HG03442 (cell line): ENCODE measurements around the gene PLXNB1.

Experiments
- ATAC-seq: cut with Tn5 transposase; IDR thresholded peaks from one replicate; pipeline ENCODE4 v1.9.1; 2021; ENCODE audit warnings: mild to moderate bottlenecking, moderate library complexity; ENCODE audit not compliant: unreplicated experiment

PLXNB1 gene

DNA sequence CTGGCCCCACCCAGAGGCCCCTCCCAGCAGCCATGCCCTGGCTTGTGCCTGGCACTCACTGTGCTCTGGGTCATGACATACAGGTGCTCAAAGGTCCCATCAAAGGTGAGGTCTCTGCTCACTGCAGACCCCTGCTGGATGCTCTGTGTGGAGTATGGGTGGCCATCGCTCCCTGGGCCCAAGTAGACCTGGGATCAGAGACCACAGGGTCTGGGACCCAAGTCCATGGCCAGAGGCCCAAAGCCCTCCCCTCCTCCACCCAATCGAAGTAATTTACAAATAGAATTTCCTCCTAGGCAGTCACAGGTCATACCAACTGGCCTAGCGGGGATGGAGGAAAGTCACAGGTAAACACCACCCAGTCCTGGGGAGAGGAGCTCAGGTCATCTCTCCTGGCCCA lies 7.6 kb downstream of the PLXNB1 start:
- no peak for ATAC-seq

GRCh38 chr3:48420561-48420960 lies 9.3 kb downstream of the PLXNB1 start:
- no peak for ATAC-seq

DNA sequence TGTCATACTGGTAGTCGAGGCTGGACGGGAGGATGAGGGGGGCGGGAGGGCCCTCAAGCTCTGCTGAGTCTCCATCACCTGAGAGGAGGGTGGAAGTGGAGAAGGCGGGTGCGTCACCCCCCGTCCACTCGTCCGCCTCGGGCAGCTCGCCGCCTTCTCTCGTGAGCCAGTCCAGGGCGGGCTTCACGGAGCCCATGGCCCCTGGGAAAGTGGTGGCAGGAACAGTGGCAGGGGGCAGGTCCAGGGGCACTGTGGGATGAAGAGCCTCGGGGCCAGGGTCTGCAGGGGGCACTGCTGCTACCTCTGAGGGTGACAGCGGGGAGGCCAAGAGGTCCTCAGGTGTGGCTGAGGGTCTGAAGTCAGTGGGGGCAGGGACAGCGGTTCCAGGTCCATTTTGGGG lies 10.3 kb downstream of the PLXNB1 start:
- ATAC-seq = no peak

GRCh38 chr3:48419149-48419548 lies 10.7 kb downstream of the PLXNB1 start:
- no peak for ATAC-seq

GRCh38 chr3:48418651-48419050 lies 11.2 kb downstream of the PLXNB1 start:
- ATAC-seq = no peak

DNA sequence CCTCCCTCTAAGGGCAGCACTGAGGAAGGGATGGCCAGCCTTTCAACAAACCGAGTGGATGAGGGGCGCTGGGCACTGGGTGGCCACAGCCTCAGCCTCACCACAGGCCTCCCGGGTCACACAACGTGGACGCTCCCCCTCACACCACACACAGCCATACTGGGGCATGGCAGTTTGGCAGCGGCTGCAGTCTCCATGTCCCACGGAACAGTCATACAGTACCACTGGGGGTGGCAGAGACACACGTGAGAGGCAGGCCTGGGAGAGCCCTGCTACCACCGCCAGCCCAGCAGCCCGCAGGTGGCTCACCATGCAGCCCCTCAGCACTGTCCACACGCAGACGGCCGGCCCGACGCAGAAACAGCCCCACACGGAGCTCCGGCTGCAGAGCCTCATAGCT lies 11.7 kb downstream of the PLXNB1 start:
- no peak for ATAC-seq

GRCh38 chr3:48417529-48418108 lies 12.3 kb downstream of the PLXNB1 start:
- no peak for ATAC-seq

GRCh38 chr3:48416546-48416945 lies 13.3 kb downstream of the PLXNB1 start:
- no peak for ATAC-seq

DNA sequence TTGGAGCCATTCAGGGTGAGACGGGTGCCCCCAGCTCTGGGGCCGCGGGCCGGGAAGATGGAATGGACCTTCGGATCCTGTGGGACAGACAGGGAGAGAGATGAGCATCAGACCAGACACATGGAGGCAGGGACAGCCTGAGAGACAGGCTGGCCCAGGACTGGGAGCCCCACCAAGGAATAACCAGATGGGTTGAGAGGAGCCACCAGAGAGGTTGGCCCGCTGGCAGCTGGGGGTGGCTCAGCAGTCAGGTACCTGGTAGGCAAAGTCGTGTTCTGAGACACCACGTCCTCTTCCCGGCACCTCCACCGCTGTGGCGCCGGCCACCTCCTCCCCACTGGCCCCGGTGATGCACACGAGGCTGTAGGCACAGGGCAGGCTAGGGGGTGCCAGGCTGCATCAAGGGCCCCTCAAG lies 13.8 kb downstream of the PLXNB1 start:
- ATAC-seq = no peak

DNA sequence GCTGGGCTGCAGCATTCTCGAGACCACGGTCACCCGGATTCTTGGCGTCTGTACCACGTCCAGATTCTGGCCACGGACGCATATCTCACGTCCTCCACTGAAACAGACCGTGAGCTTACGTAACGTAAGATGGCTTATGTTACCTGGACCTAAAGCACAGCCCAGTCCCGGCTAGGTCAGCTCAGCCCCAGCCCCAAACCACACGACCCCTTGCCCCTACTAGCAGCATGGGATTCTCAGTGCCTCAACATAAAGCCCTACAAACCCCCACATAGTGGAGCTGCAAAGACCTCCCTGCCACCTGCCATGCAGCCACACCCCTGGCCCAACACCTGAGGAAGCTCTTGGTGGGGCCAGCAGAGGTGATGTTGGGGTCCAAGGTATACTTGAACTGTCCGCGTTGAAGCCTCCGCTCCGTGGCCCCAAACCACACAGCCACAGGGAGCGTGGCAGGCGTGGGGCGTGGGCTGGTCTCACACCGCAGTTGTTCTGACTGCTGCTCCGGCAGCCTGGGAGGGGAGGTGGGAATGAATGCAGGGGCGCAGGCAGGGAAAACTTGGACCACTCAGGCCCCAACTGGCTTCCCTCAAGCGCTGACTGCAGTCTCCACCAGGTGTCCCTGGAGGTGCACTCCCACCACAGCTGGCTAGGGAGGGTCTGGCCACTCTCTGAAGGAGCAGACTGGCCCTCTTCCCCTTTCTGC lies 14.5 kb downstream of the PLXNB1 start:
- no peak for ATAC-seq

DNA sequence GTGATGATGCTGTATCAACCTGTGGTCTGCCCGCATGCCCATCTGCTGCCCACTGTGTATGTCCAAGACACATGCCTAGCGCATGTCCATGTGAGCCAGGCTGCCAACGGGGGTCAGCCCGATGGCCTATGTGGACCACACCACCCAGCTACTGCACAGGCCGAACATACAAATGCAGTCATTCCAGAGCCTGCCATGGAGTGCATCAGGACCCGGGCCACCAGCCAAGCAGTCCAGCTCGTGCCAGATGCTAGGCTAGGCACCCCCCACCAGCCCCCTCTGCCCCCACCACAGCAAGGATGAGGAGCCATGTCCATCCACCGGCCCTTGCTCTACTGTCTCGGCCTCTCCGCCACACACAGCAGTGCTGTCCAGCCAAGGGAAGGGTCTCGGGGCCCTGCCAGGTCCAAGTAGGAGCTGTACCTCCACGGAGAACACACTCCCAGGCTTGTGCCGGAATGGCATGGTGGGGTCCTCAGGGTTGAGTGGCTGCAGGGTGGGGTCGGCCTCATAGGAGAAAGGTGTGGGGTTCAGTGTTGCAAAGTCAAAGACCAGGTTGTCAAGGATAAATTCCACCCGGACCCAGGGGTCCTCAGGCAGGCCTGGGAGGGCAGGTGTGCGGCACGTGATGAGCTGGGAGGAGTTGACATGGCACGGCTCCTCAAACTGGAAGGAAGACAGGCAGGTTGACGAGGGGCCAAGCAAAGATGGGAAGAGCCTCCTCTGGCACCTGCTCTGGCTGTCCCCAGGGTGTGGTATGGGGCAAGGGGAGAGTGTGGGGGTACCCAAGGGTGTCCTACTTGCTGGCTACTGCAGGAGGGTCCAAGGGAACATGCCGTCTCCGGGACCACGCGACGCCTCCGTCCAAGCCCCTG lies 15.3 kb downstream of the PLXNB1 start:
- ATAC-seq = no peak

DNA sequence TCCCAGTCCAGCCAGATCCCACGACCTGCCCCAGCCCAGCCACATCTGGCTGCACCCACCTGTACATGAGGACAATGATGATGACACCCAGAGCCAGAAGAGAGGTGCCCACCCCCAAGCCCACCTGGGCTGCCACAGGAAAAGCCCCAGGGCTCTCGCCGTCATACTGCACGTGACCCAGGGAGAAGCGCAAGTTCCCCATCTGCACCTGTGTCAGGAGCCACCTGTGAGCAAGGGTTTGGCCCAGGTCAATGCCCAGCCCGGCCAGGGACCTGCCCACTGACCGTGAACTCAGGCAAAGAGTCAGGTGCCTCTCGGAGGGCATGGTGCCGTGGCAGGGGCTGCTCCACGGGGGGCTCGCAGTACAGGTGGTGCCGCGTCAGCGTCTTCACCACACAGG lies 16.3 kb downstream of the PLXNB1 start:
- no peak for ATAC-seq

GRCh38 chr3:48413086-48413485 lies 16.8 kb downstream of the PLXNB1 start:
- no peak for ATAC-seq

DNA sequence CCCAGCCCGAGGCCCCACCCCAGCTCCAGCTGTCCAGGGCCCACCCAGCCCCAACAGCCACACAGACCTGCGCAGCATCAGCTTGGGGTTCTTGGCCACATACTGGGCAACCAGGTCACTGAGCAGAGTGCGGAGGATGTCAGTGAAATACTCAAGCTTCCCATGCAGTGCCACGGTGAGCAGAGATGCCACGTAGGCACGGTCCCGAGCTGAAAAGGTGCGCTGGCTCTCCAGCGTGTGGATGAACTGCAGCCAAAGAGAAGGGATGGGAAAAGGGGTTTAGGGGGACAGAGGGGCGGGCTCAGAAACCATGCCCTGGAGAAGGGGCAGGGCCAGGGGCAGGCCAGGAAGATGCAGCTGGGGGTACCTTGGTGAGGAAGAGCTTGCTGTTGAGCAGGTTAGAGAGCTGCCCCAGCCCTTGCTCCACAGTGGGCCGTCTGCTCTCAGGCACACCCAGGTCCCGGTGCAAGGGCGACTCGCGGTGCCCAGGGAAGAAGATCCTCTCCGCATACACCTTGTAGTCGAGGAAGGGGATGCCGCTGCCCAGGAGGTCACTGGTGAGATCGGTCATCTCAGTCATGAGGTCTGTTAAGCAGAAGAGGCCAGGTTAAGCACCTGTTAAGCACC lies 17.4 kb downstream of the PLXNB1 start:
- ATAC-seq = no peak

DNA sequence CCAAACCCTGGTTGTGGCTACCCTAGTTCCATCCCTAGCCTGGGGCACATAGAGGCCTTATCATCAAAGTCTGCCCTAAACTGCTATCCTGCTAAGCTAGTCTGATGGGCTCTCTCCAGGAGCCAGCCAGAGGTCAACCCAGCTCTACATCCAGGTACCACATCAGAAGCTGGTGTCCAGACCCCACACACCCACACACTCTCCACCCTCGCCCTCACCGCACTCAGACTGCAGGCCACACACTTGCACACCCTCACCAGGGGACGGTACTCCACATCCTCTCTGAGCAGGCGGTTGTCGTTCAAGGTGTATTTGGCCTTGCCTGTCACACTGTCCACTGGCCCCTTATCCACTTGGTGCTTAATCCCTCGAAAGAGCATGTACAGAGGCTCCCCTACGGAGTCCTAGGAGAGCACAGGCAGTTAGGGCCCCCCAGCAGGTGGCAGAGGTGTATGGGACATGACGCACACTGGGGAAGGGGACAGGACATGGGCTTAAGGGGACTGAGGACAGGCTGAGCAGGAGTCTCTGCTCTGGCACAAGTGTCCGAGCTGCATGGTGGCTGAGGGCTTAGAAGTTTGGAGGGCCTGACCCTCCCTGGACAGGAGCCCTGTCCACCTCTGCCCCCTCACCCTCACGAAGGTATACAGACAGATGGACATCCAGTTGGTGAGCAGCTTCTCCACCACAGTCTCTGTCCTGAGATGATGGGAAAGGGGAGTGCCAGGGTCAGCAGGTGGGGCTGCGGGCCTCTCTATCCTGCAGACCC lies 18.1 kb downstream of the PLXNB1 start:
- no peak for ATAC-seq

- ATAC-seq = no peak
Observed at GRCh38 chr3:48411041-48411588, 18.8 kb downstream of the PLXNB1 start.

DNA sequence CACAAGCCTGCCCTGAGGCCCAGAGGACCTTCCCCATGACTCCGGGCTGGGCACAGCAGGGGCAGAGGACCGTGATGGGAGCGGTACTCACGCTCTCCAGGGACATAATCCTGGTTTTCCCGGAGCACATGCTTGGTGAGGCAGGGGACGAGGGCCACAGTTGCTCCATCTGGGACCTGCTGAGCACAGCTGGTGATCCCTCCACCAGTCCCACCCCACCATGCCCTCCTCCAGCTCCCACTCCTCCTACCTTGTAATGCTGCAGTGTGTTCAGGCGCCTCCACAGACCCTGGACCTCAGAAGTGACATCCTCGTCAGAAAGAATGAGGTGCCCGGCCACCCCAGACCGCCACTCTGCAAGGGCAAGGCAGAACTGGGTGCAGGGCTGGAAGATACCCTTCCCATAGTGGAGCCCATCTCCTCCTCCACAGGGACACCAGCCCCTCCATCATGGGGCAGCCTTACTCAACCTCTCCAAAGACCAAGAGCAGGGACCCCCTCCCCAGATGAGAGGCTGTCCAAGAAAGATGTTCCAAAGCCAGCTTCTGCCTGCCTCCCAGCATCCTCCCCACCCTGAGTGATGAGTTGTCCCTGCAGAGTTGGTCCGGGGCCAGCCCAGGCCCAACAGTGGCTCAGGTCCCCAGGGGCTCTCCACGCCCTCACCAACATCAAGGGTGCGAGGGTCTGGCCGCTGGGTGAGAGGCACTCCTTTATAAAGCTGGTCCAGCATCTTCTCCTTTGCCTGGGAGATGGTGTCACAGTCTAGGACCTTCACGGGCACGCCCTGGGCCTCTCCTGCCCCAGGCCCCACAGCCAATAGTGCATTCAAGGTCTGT lies 19.5 kb downstream of the PLXNB1 start:
- no peak for ATAC-seq

- ATAC-seq = no peak
Observed at GRCh38 chr3:48409291-48410201, 20.3 kb downstream of the PLXNB1 start.
